ENCODE measurements around the gene KAT2A. TPM values are rescaled to one million over a fixed set of nuclear protein-coding genes. Genes with fewer than 3 reads are reported as not detected.

The KAT2A gene
- total RNA-seq, 1 experiment from 2014 or later = 42.1 TPM

DNA sequence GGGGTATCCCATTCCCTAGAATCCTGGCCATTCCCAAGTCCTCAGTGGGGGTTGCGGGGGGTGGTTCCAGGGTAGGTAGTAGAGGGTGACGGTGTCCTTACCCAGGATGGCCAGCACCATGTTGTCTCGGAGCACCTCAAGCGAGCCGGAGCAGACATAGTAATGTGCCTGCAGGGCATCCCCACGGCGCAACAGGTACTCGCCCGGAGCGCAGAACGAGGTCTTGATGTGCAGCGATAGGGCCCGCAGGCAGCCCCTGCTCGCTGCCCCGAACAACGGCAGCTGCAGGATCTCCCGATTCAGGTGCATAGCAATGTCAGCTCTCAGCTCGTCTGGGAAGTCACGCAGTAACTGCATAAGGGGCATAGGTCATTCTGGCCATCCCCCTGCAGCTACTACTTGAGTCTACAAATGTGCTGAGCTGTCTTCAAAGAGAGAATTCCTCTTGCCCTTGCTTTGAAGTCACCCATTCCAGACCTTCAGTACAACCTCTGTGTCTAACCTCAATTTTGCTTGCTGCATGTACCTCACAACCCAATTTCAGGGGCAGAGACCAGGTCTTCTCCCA, 45.1 kb upstream of the KAT2A start:
- DNase-seq = no peak
- TF ChIP-seq, protein P1, sequence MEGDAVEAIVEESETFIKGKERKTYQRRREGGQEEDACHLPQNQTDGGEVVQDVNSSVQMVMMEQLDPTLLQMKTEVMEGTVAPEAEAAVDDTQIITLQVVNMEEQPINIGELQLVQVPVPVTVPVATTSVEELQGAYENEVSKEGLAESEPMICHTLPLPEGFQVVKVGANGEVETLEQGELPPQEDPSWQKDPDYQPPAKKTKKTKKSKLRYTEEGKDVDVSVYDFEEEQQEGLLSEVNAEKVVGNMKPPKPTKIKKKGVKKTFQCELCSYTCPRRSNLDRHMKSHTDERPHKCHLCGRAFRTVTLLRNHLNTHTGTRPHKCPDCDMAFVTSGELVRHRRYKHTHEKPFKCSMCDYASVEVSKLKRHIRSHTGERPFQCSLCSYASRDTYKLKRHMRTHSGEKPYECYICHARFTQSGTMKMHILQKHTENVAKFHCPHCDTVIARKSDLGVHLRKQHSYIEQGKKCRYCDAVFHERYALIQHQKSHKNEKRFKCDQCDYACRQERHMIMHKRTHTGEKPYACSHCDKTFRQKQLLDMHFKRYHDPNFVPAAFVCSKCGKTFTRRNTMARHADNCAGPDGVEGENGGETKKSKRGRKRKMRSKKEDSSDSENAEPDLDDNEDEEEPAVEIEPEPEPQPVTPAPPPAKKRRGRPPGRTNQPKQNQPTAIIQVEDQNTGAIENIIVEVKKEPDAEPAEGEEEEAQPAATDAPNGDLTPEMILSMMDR (conservative IDR thresholded peaks at IDR 0.05) = no peak
- no peak for TF ChIP-seq EZH2 (IDR thresholded peaks at IDR 0.05; ENCODE audit: low read depth)
- Histone ChIP-seq H4K20me1 (ENCODE audit: insufficient read depth) (no peaks in the 10 kb centered on the region), H3K4me2 (no peak overlapping the region), H3K9me3 (ENCODE audit: insufficient read depth, low read depth) (no peaks in the 10 kb centered on the region), H3K27ac (no peak overlapping the region), H3K9me2 (ENCODE audit: insufficient read depth) (no peaks in the 10 kb centered on the region), H3K4me1 (replicated peaks; ENCODE audit: insufficient read depth) (no peaks in the 10 kb centered on the region), H3K79me2 (ENCODE audit: low read depth) (no peaks in the 10 kb centered on the region), H3K27me3 (ENCODE audit: insufficient read depth, low read depth) (peaks cover 9% of the 10 kb centered on the region), H3K36me3 (ENCODE audit: low read depth) (no peaks in the 10 kb centered on the region), H2AFZ (no peak overlapping the region), H3F3A (ENCODE audit: insufficient read depth, low read depth) (no peaks in the 10 kb centered on the region), H3K4me3 (no peak overlapping the region)
- POLR2A ChIA-PET (ENCODE audit: unreplicated experiment) = no interaction called here
- CTCF ChIA-PET = no interaction called here
- intact Hi-C loops (cut with micrococcal nuclease; ENCODE audit: unreplicated experiment) = no loop called here
- no TSS peak for BruUV-seq (replicated peaks)

DNA sequence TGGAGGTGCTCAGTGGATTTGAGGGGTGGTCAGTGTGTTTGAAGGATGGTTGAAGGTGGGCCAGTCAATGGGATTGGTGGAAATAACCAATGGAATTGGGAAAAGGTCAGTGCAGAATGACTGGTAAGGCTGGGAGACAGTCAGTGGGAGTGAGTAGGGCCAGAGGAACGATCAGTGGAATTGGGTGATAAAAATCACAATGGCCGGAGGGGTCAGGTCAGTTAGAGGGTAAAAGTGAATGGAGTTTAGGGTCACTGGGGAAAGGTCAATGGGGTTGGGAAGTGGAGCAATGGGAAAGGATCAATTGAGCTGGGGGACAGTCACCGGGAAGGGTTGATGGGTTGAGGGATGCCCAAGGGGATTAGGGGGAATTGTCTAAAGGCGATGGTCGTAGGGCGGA, 44.6 kb upstream of the KAT2A start:
- Histone ChIP-seq H3K27me3 (ENCODE audit: insufficient read depth, low read depth) (peaks cover 6% of the 10 kb centered on the region), H3K27ac (no peak overlapping the region), H2AFZ (no peak overlapping the region), H3K9me3 (ENCODE audit: insufficient read depth, low read depth) (no peaks in the 10 kb centered on the region), H3K79me2 (ENCODE audit: low read depth) (no peaks in the 10 kb centered on the region), H3K4me3 (no peak overlapping the region), H4K20me1 (ENCODE audit: insufficient read depth) (no peaks in the 10 kb centered on the region), H3K4me2 (no peak overlapping the region), H3K9me2 (ENCODE audit: insufficient read depth) (no peaks in the 10 kb centered on the region), H3K4me1 (replicated peaks; ENCODE audit: insufficient read depth) (no peaks in the 10 kb centered on the region), H3F3A (ENCODE audit: insufficient read depth, low read depth) (no peaks in the 10 kb centered on the region), H3K36me3 (ENCODE audit: low read depth) (no peaks in the 10 kb centered on the region)
- DNase-seq = no peak
- intact Hi-C loops (cut with micrococcal nuclease; ENCODE audit: unreplicated experiment) = no loop called here
- ChIA-PET POLR2A (ENCODE audit: unreplicated experiment) (no interaction called here), CTCF (no interaction called here)
- TF ChIP-seq, protein P1 (conservative IDR thresholded peaks at IDR 0.05) = no peak
- no peak for TF ChIP-seq EZH2 (IDR thresholded peaks at IDR 0.05; ENCODE audit: low read depth)
- BruUV-seq (replicated peaks) = no TSS peak

DNA sequence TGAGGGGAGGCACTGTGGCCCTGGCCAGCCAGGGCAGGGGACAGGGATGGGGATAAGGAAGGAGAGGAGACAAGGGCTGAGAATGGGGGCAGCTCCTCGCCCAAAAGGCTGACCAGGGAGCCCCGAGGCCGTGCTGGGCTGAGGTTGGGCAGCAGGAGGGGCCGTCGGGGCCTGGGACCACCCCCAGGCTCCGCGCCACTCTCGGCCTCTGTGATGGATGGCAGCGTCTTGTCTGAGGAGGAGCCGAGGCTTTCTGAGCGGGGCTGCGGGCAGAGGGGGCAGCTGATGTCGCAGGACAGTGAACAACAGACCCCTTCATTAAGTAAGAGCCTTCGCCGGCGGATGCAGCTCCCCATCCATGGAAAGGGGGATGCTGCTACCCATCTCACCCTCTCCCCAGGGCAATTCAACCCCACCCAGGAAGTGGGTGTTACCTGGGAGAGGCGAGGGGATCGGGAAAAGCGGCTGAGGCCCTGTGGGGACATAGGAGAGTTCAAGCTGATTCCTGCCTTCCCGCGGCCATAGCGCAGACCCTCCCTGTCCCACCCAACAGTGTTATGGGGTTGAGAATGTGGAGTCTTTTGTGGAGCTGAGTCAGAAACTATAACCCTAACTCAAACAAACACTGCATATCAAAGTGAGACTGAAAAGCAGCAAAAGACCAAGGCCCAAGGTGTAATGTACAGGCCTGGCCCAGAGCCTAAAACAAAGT, 42.7 kb upstream of the KAT2A start:
- no peak overlapping the region for H3K27ac ChIP-seq
- intact Hi-C loops (cut with micrococcal nuclease; ENCODE audit: unreplicated experiment) = no loop called here
- no peaks in the 10 kb centered on the region for H3K9me3 ChIP-seq (ENCODE audit: insufficient read depth, low read depth)
- H3K4me1 ChIP-seq (replicated peaks; ENCODE audit: insufficient read depth) = no peaks in the 10 kb centered on the region
- no peak overlapping the region for H3K4me2 ChIP-seq
- H4K20me1 ChIP-seq (ENCODE audit: insufficient read depth) = no peaks in the 10 kb centered on the region
- H3K36me3 ChIP-seq (ENCODE audit: low read depth) = no peaks in the 10 kb centered on the region
- H3K27me3 ChIP-seq (ENCODE audit: insufficient read depth, low read depth) = no peaks in the 10 kb centered on the region
- no peak overlapping the region for H3K4me3 ChIP-seq
- no TSS peak for BruUV-seq (replicated peaks)
- no peaks in the 10 kb centered on the region for H3K9me2 ChIP-seq (ENCODE audit: insufficient read depth)
- no peaks in the 10 kb centered on the region for H3K79me2 ChIP-seq (ENCODE audit: low read depth)
- TF ChIP-seq, protein P1 (conservative IDR thresholded peaks at IDR 0.05) = no peak
- TF ChIP-seq EZH2 (IDR thresholded peaks at IDR 0.05; ENCODE audit: low read depth) = no peak
- no peak overlapping the region for H2AFZ ChIP-seq
- ChIA-PET CTCF (interaction anchor here (0.6 kb wide), 1 partner anchor 23 kb away, joined by 4 read pairs; no protein-coding TSS in a partner anchor), POLR2A (ENCODE audit: unreplicated experiment) (no interaction called here)
- DNase-seq = no peak
- H3F3A ChIP-seq (ENCODE audit: insufficient read depth, low read depth) = no peaks in the 10 kb centered on the region
